ENCODE results near the gene DTD1.
"Not testable (repeated sequence)": the region's sequence is repeated elsewhere in the genome, so short reads cannot be mapped to it uniquely, and the experiment has no call there.

Gene DTD1

GRCh38 chr20:18743665-18744440 is 156.0 kb downstream of the DTD1 start:
- no peak for DNase-seq (ENCODE audit: low read depth)

DNA sequence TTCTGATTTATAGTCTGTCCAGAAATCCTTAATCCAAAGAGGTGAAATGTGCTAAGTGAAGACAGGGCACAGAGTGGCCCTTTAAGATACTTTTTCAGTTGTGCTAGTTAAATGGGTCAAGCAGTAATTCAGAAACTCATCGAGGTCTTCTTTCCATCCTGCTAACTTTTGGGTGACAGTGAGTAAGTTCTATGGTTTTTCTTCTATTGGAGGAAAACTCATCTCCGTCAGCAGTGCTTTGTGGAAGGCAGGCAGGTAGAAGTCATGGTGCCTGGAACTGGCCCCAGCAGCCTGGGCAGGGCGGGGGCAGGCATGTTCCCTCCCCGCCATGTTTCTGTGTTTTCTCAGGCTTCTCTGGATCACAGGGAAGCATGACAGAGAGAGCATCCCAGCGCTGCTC is 159.2 kb downstream of the DTD1 start:
- no peak for DNase-seq (ENCODE audit: low read depth)

- DNase-seq (ENCODE audit: low read depth), result no peak
Observed at GRCh38 chr20:18748987-18749386, 161.1 kb downstream of the DTD1 start.

- DNase-seq (ENCODE audit: low read depth), result no peak
Observed at GRCh38 chr20:18749528-18749927, 161.7 kb downstream of the DTD1 start.

GRCh38 chr20:18750735-18751134 is 162.9 kb downstream of the DTD1 start:
- no peak for DNase-seq (ENCODE audit: low read depth)

- DNase-seq (ENCODE audit: low read depth), result no peak
Observed at GRCh38 chr20:18754030-18754652, 166.3 kb downstream of the DTD1 start.

GRCh38 chr20:18754653-18755045 is 166.8 kb downstream of the DTD1 start:
- no peak for DNase-seq (ENCODE audit: low read depth)

DNA sequence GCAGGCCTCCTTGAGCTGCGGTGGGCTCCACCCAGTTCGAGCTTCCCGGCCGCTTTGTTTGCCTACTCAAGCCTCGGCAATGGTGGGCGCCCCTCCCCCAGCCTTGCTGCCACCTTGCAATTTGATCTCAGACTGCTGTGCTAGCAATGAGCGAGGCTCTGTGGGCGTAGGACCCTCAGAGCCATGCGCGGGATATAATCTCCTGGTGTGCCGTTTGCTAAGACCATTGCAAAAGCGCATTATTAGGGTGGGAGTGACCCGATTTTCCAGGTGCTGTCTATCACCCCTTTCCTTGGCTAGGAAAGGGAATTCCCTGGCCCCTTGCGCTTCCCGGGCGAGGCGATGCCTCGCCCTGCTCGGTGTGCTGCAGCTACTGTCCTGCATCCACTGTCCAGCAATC is 173.0 kb downstream of the DTD1 start:
- not testable (repeated sequence) for DNase-seq (ENCODE audit: low read depth)

DNA sequence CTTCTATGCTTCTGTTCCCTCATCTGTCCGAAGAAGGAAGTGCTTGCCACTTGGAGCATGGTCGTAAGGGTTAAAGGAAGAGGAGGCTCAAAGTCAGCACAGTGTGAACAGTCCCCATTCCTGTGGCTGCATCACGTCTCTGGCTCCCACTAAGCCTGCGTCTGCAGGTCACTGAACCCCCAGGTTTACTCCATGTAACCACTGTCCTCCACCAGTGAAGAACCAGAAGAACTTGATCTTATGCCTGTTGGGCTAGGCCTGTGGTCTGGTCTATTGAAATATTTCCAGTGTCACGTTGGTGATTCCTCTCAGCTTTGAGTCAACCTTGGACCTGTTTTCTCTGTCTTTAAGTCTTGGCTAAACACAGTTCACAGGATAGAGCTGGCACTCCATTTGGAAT is 179.8 kb downstream of the DTD1 start:
- DNase-seq (ENCODE audit: low read depth), result no peak

GRCh38 chr20:18773566-18773965 is 185.7 kb downstream of the DTD1 start:
- DNase-seq (ENCODE audit: low read depth), result no peak

GRCh38 chr20:18774207-18774606 is 186.4 kb downstream of the DTD1 start:
- DNase-seq (ENCODE audit: low read depth), result no peak

DNA sequence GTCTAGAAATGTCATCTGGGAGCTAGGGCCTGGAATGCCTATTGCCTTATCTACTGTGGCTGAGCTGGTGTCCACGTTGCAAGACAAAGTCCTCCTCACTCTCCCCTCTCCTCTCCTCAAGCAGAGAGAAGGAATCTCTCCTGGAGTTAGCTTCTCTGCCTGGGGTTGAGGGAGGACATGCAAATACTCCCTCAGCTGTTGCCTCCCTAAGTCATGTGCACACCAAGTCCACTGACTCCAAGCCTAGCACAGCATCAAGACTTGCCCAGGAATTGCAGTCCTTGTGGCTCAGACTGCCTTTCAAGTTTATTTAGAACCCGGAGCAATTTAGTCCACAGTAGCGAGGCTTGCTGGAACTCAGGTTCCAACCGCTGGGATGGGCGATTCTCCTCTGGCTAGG is 187.8 kb downstream of the DTD1 start:
- no peak for DNase-seq (ENCODE audit: low read depth)

DNA sequence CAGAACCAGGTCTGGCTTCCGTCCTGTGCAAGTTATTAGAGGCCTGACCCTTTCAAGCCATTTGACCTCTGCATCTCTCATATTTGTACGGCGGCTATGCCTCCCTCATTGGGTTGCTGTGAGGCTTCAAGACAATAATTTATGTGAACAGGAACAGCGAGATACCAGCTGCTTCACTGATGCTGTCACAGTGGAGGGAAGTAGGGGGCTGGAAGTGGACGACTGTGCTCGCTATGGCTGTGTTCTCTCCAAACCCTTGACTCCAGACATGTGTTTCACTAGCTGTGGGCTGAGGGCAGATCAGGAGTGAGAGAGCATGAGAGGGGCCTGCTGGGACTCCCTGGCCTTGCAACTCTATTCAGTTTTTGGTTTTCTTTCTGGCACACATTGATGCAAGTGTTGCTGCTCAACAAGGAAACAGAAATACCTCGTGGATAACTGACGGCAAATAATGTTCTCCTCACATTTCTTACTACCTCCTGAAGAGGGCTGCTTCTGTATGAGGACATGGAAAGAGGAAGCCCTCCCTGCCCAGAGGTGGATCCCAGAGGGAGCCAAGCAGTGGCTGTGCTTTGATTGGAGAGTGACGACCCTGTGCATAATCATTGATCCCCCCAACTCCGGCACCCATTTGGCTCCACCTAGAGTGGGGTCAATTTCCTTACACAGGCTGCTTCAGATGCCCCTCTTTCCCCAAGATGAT is 191.0 kb downstream of the DTD1 start:
- DNase-seq (ENCODE audit: low read depth), result no peak

- no peak for DNase-seq (ENCODE audit: low read depth)
Observed at GRCh38 chr20:18780385-18781130, 192.7 kb downstream of the DTD1 start.

GRCh38 chr20:18781509-18781908 is 193.7 kb downstream of the DTD1 start:
- DNase-seq (ENCODE audit: low read depth), result no peak

- DNase-seq (ENCODE audit: low read depth), result no peak
Observed at GRCh38 chr20:18783385-18783959, 195.6 kb downstream of the DTD1 start.

- not testable (repeated sequence) for DNase-seq (ENCODE audit: low read depth)
Observed at GRCh38 chr20:18787046-18787445, 199.2 kb downstream of the DTD1 start.

DNA sequence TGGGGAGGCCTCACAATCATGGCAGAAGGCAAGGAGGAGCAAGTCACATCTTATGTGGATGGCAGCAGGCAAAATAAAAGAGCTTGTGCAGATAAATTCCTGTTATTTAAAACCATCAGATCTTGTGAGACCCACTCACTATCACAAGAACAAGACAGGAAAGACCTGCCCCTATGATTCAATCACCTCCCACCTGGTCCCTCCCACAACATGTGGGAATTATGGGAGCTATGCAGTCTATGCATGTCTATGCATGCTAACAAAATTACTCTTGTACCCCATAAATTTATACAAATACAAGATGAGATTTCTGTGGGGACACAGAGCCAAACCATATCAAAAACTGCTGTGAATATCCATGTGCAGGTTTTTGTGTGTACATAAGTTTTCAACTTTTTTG is 200.2 kb downstream of the DTD1 start:
- DNase-seq (ENCODE audit: low read depth), result no peak

DNA sequence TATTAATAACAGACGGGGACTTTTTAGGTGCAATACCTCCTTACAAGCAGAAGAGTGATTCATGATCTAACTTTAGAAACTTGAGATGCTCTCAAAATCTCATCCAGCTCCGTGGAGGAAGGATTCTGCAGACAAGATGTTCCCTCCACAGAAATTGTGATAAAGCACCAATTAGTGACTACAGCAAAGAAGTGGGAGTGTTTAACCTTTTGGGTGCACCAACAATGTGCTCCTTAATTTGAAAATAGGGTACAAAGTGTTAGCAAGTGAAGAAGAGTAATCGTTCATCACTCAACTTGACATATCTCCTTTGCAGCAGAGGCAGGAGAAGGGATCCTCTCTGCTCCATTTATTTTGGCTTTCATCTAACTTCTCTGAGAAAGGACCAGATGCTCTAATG is 202.9 kb downstream of the DTD1 start:
- no peak for DNase-seq (ENCODE audit: low read depth)

GRCh38 chr20:18793625-18794427 is 206.0 kb downstream of the DTD1 start:
- DNase-seq (ENCODE audit: low read depth), result peak; percentile 72

GRCh38 chr20:18794428-18794787 is 206.6 kb downstream of the DTD1 start:
- DNase-seq (ENCODE audit: low read depth), result no peak

Measured in stimulated activated CD8-positive, alpha-beta memory T cell treated with anti-CD3 and anti-CD28 coated beads, Interleukin-4, amount 100 ng/mL, for 24 hours (primary cell).